ENCODE data around the gene RBM20. TPM values are rescaled to one million over a fixed set of nuclear protein-coding genes. Genes with fewer than 3 reads are reported as not detected.

Gene RBM20
- total and polyA plus RNA-seq, 2 of the 4 experiments (the other 2 are of a cell fraction): under 0.01 to 0.15 TPM

GRCh38 chr10:110822035-110822711 is 178.0 kb downstream of the RBM20 start:
- Histone ChIP-seq H4K5ac (ENCODE audit: low read depth, low read length) (no peak overlapping the region), H3K27me3 (ENCODE audit: control insufficient read depth, insufficient read depth, low read length) (peaks cover 9% of the 10 kb centered on the region), H4K20me1 (ENCODE audit: insufficient read depth, low read length) (no peaks in the 10 kb centered on the region), H2AK9ac (replicated peaks; ENCODE audit: low read depth, low read length, poor library complexity) (no peak overlapping the region), H3K18ac (ENCODE audit: low read depth, low read length) (no peak overlapping the region), H3K56ac (ENCODE audit: extremely low read depth, insufficient read depth, low read length) (no peak overlapping the region), H2BK20ac (ENCODE audit: low read depth, low read length) (no peak overlapping the region), H3K79me1 (ENCODE audit: low read depth in 1 of 2, low read length in 2 of 2) (no peaks in the 10 kb centered on the region), H3K9me1 (ENCODE audit: insufficient read depth, low read length) (no peaks in the 10 kb centered on the region), H3K36me3 (ENCODE audit: control insufficient read depth, insufficient read depth, low read length) (no peaks in the 10 kb centered on the region), H3K9ac (ENCODE audit: low read depth, low read length) (no peak overlapping the region), H3K4me2 (ENCODE audit: low read depth, low read length) (no peak overlapping the region), H3K4me3 (ENCODE audit: insufficient read depth, low read depth, low read length) (no peak overlapping the region), H3K4ac (ENCODE audit: low read depth, low read length) (no peak overlapping the region), H3K14ac (replicated peaks; ENCODE audit: low read depth, low read length) (no peak overlapping the region), H2AFZ (replicated peaks; ENCODE audit: low read length, poor library complexity) (no peak overlapping the region), H3K23ac (ENCODE audit: low read depth, low read length) (no peak overlapping the region), H3K27ac (ENCODE audit: insufficient read depth, low read length) (no peak overlapping the region), H2BK120ac (ENCODE audit: low read depth, low read length) (no peak overlapping the region), H2BK5ac (ENCODE audit: low read depth, low read length, poor library complexity, severe bottlenecking) (no peak overlapping the region), H4K91ac (ENCODE audit: insufficient read depth, low read depth, low read length) (no peak overlapping the region), H3K9me3 (ENCODE audit: control insufficient read depth, insufficient read depth, low read length) (no peaks in the 10 kb centered on the region), H2BK15ac (ENCODE audit: low read depth, low read length) (no peak overlapping the region), H3K4me1 (ENCODE audit: control insufficient read depth, insufficient read depth, low read length) (no peaks in the 10 kb centered on the region; the same call in 1 of the 2 replicates), H2AK5ac (ENCODE audit: low read depth, low read length) (no peak overlapping the region), H4K8ac (ENCODE audit: low read depth in 2 of 2, low read length in 2 of 2) (no peak overlapping the region)
- intact Hi-C loops (cut with micrococcal nuclease) (no loop called here), dilution Hi-C loops (cut with HindIII; ENCODE audit: low sequenced_read_pairs, unreplicated experiment) (no loop called here), in situ Hi-C loops (cut with MboI; ENCODE audit: low sequenced_read_pairs) (no loop called here)
- WGBS, 2 experiments (ENCODE audit: extremely low coverage in 2 of 2, insufficient read length in 1 of 2): no CpG with 5 or more reads among the region's 4 CpGs
- CTCF ChIA-PET: no interaction called here
- ATAC-seq (ENCODE audit: low read depth): no peak
- POLR2A ChIA-PET (ENCODE audit: unreplicated experiment): interaction anchor here (0.6 kb wide), 1 partner anchor 49 kb away, joined by 3 read pairs; no protein-coding TSS in a partner anchor
- TF ChIP-seq SMC3 (IDR thresholded peaks at IDR 0.05; ENCODE audit: low read depth, low read length) (no peak), RAD21 (IDR thresholded peaks at IDR 0.05; ENCODE audit: low read length) (no peak), BHLHE40 (IDR thresholded peaks at IDR 0.05; ENCODE audit: low read depth, low read length) (no peak), MXI1 (IDR thresholded peaks at IDR 0.05; ENCODE audit: borderline replicate concordance, low read depth, low read length) (no peak), USF2 (IDR thresholded peaks at IDR 0.05; ENCODE audit: low read depth, low read length) (no peak), MAFK (IDR thresholded peaks at IDR 0.05; ENCODE audit: low read depth, low read length) (no peak), RFX5 (IDR thresholded peaks at IDR 0.05; ENCODE audit: low read depth, low read length) (no peak), NFE2L2 (IDR thresholded peaks at IDR 0.05; ENCODE audit: low read depth, low read length) (no peak), FOS (IDR thresholded peaks at IDR 0.05; ENCODE audit: low read depth, low read length) (no peak), MAZ (IDR thresholded peaks at IDR 0.05; ENCODE audit: borderline replicate concordance, low read depth, low read length) (no peak), CEBPB (IDR thresholded peaks at IDR 0.05; ENCODE audit: low read depth, low read length) (no peak), RCOR1 (IDR thresholded peaks at IDR 0.05; ENCODE audit: insufficient replicate concordance, low read length) (no peak), POLR2A (IDR thresholded peaks at IDR 0.05; ENCODE audit: low read depth, low read length) (no peak), CTCF (conservative IDR thresholded peaks at IDR 0.05; ENCODE audit: low read depth, low read length) (no peak), CHD1 (IDR thresholded peaks at IDR 0.05; ENCODE audit: low read depth, low read length) (no peak)
- TF ChIP-seq, protein P1, sequence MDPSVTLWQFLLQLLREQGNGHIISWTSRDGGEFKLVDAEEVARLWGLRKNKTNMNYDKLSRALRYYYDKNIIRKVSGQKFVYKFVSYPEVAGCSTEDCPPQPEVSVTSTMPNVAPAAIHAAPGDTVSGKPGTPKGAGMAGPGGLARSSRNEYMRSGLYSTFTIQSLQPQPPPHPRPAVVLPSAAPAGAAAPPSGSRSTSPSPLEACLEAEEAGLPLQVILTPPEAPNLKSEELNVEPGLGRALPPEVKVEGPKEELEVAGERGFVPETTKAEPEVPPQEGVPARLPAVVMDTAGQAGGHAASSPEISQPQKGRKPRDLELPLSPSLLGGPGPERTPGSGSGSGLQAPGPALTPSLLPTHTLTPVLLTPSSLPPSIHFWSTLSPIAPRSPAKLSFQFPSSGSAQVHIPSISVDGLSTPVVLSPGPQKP (IDR thresholded peaks at IDR 0.05; ENCODE audit: borderline replicate concordance, low read depth, low read length): no peak
- no TSS peak for BruUV-seq (replicated peaks)
- DNase-seq: no peak
